H9 (cell line): ENCODE data around the gene SETD4. TPM values are rescaled to one million over a fixed set of nuclear protein-coding genes. Genes with fewer than 3 reads are reported as not detected.

Source experiments
- DNase-seq: peaks from one replicate; pipeline ENCODE4 v3.0.0-alpha.2; 2017
- H2AFZ ChIP-seq: one replicate; pipeline ENCODE4 v1.6.1; 2013; ENCODE audit warnings: mild to moderate bottlenecking, low read length, control low read depth, moderate library complexity
- H2AK5ac ChIP-seq: 2 replicates; pipeline ENCODE4 v1.6.1; 2013; ENCODE audit warnings: low read length, control low read depth, mixed read lengths; ENCODE audit not compliant: insufficient read length
- H2BK120ac ChIP-seq: one replicate; pipeline ENCODE4 v1.6.1; 2013; ENCODE audit warnings: low read depth, mild to moderate bottlenecking, low read length, control low read depth, inconsistent platforms; ENCODE audit not compliant: poor library complexity, severe bottlenecking
- H2BK12ac ChIP-seq: 2 replicates; pipeline ENCODE4 v1.6.1; 2013; ENCODE audit warnings: low read length, control low read depth, mixed read lengths, low read depth; ENCODE audit not compliant: insufficient read length
- H2BK15ac ChIP-seq: 2 replicates; pipeline ENCODE4 v1.6.1; 2013; ENCODE audit warnings: low read depth, low read length, control low read depth
- H2BK20ac ChIP-seq: one replicate; pipeline ENCODE4 v1.6.1; 2013; ENCODE audit warnings: low read depth, mild to moderate bottlenecking, low read length, control low read depth, inconsistent platforms; ENCODE audit not compliant: poor library complexity, severe bottlenecking
- H2BK5ac ChIP-seq: 2 replicates; pipeline ENCODE4 v1.6.1; 2013; ENCODE audit warnings: low read length, control low read depth, mixed read lengths; ENCODE audit not compliant: insufficient read length
- H3K14ac ChIP-seq: 2 replicates; pipeline ENCODE4 v1.6.1; 2013; ENCODE audit warnings: low read length, control low read depth; ENCODE audit not compliant: insufficient read depth
- H3K18ac ChIP-seq: 2 replicates; pipeline ENCODE4 v1.6.1; 2013; ENCODE audit warnings: low read depth, mild to moderate bottlenecking, mixed read lengths, low read length, control low read depth; ENCODE audit not compliant: insufficient read length
- H3K23ac ChIP-seq: 2 replicates; pipeline ENCODE4 v1.6.1; 2013; ENCODE audit warnings: low read length, control low read depth, mixed read lengths, low read depth; ENCODE audit not compliant: insufficient read length
- H3K23me2 ChIP-seq: 2 replicates; pipeline ENCODE4 v1.6.1; 2013; ENCODE audit warnings: low read depth, mild to moderate bottlenecking, mixed read lengths, low read length, control low read depth; ENCODE audit not compliant: insufficient read length, poor library complexity, severe bottlenecking
- H3K27ac ChIP-seq: 2 replicates; pipeline ENCODE4 v1.5.1; 2013; ENCODE audit warnings: low read length, control low read depth, mixed read lengths, low read depth; ENCODE audit not compliant: insufficient read length
- H3K27me3 ChIP-seq: 2 replicates; pipeline ENCODE4 v1.6.1; 2013; ENCODE audit warnings: low read length, control low read depth, inconsistent platforms; ENCODE audit not compliant: insufficient read depth
- H3K4ac ChIP-seq: 2 replicates; pipeline ENCODE4 v1.6.1; 2013; ENCODE audit warnings: low read depth, mild to moderate bottlenecking, control low read depth, inconsistent platforms, low read length, moderate library complexity
- H3K4me1 ChIP-seq: 2 replicates; pipeline ENCODE4 v1.6.1; 2013; ENCODE audit warnings: low read length, control low read depth, inconsistent platforms; ENCODE audit not compliant: insufficient read depth
- H3K4me2 ChIP-seq: 2 replicates; pipeline ENCODE4 v1.6.1; 2013; ENCODE audit warnings: low read length, control low read depth, mixed read lengths; ENCODE audit not compliant: insufficient read length, insufficient read depth
- H3K56ac ChIP-seq: 2 replicates; pipeline ENCODE4 v1.6.1; 2013; ENCODE audit warnings: low read depth, mild to moderate bottlenecking, mixed read lengths, low read length, control low read depth; ENCODE audit not compliant: insufficient read length
- H3K79me1 ChIP-seq: 2 replicates; pipeline ENCODE4 v1.6.1; 2013; ENCODE audit warnings: low read depth, mild to moderate bottlenecking, moderate library complexity, low read length, control low read depth, inconsistent platforms; ENCODE audit not compliant: insufficient read depth, poor library complexity, severe bottlenecking
- H3K79me2 ChIP-seq: 2 replicates; pipeline ENCODE4 v1.6.1; 2013; ENCODE audit warnings: low read length, control low read depth, inconsistent platforms; ENCODE audit not compliant: insufficient read depth
- H3K9ac ChIP-seq: 2 replicates; pipeline ENCODE4 v1.6.1; 2013; ENCODE audit warnings: low read length, control low read depth, mixed read lengths; ENCODE audit not compliant: insufficient read length; ENCODE audit errors: extremely low read depth
- H3K9me3 ChIP-seq: one replicate; pipeline ENCODE4 v1.6.1; 2013; ENCODE audit warnings: low read depth, low read length, inconsistent platforms; ENCODE audit not compliant: control insufficient read depth
- H3T11ph ChIP-seq: one replicate; pipeline ENCODE4 v1.6.1; 2013; ENCODE audit warnings: mild to moderate bottlenecking, low read length, control low read depth, inconsistent platforms
- H4K20me1 ChIP-seq: one replicate; pipeline ENCODE4 v1.6.1; 2013; ENCODE audit not compliant: control insufficient read depth, insufficient read length, insufficient read depth
- H4K5ac ChIP-seq: 2 replicates; pipeline ENCODE4 v1.6.1; 2013; ENCODE audit warnings: low read depth, mild to moderate bottlenecking, mixed read lengths, low read length, control low read depth; ENCODE audit not compliant: insufficient read length
- H4K8ac ChIP-seq: replicated peaks from 2 replicates; pipeline ENCODE4 v1.6.1; 2013; ENCODE audit warnings: low read length, control low read depth, mixed read lengths, low read depth; ENCODE audit not compliant: insufficient read length
- H4K91ac ChIP-seq: 2 replicates; pipeline ENCODE4 v1.6.1; 2013; ENCODE audit warnings: low read depth, mild to moderate bottlenecking, moderate library complexity, mixed read lengths, low read length, control low read depth; ENCODE audit not compliant: insufficient read length
- H3K27ac Mint-ChIP-seq, 3 experiments: 2 replicates in 2 of 3; 3 replicates in 1 of 3; pipeline ENCODE4 v1.8.0; 2020 to 2021; ENCODE audit warnings: mixed read lengths in 3 of 3, mild to moderate bottlenecking in 1 of 3, moderate library complexity in 1 of 3
- H3K27me3 Mint-ChIP-seq: 2 replicates; pipeline ENCODE4 v1.8.0; 2021; ENCODE audit warnings: low read depth, mild to moderate bottlenecking, moderate library complexity, mixed read lengths
- H3K36me3 Mint-ChIP-seq, 3 experiments: 2 replicates in 2 of 3; 3 replicates in 1 of 3; pipeline ENCODE4 v1.8.0; 2020 to 2021; ENCODE audit warnings: low read depth in 3 of 3, mixed read lengths in 3 of 3; ENCODE audit not compliant: insufficient read depth in 1 of 3
- H3K4me1 Mint-ChIP-seq, 2 experiments: 2 replicates each; pipeline ENCODE4 v1.8.0; 2020; ENCODE audit warnings: mixed read lengths in 2 of 2
- H3K4me3 Mint-ChIP-seq, 2 experiments: 2 replicates in 1 of 2; 3 replicates in 1 of 2; pipeline ENCODE4 v1.8.0; 2020 to 2021; ENCODE audit warnings: mild to moderate bottlenecking in 2 of 2, mixed read lengths in 2 of 2, moderate library complexity in 1 of 2
- H3K9me3 Mint-ChIP-seq, 2 experiments: 2 replicates in 1 of 2; 3 replicates in 1 of 2; pipeline ENCODE4 v1.8.0; 2020; ENCODE audit warnings: mild to moderate bottlenecking in 2 of 2, mixed read lengths in 2 of 2, moderate library complexity in 1 of 2
- WGBS: extraction: QIAGEN DNeasy Blood & Tissue Kit; methylation state at CpG from one replicate; pipeline ENCODE4 v1.1.7; 2013; ENCODE audit warnings: missing lambda C conversion rate, low lambda C conversion rate, mixed read lengths; ENCODE audit not compliant: insufficient read length; ENCODE audit errors: extremely low coverage; 5-methylcytosine and 5-hydroxymethylcytosine counted together
- total RNA-seq: library from RNA; stranded (reverse); gene quantifications from 2 replicates; pipeline ENCODE4 v1.2.1, GENCODE V29; 2021
- TF ChIP-seq, protein P1 (sequence below): fragments of 200-600 bp; sonication (generic); conservative IDR thresholded peaks from 3 replicates; pipeline ENCODE4 v1.8.0; 2021; ENCODE audit warnings: antibody characterized with exemption, mild to moderate bottlenecking

Gene SETD4
- total RNA-seq, 1 experiment from 2014 or later, result 52.5 TPM

- Mint-ChIP-seq H3K9me3 (no peaks in the 10 kb centered on the region), H3K27me3 (no peaks in the 10 kb centered on the region; the same call in 1 of the 2 replicates), H3K4me3 (no peak overlapping the region), H3K27ac (no peak overlapping the region), H3K36me3 (peaks cover 5 to 11% (median 6%) of the 10 kb centered on the region in 3 experiments), H3K4me1 (peaks cover 7 to 22% of the 10 kb centered on the region in 2 experiments)
- Histone ChIP-seq H3K27ac (no peak overlapping the region), H3K18ac (no peak overlapping the region), H4K8ac (no peak overlapping the region), H3K14ac (no peak overlapping the region), H3K9ac (no peak overlapping the region), H2AK5ac (no peak overlapping the region), H2BK15ac (no peak overlapping the region), H2BK20ac (no peak overlapping the region), H3K4me2 (no peak overlapping the region), H3K4me1 (no peaks in the 10 kb centered on the region), H3K9me3 (no peaks in the 10 kb centered on the region), H3T11ph (no peak overlapping the region), H4K5ac (no peak overlapping the region), H4K20me1 (no peaks in the 10 kb centered on the region), H2BK5ac (no peak overlapping the region), H3K23ac (no peak overlapping the region), H4K91ac (no peak overlapping the region), H3K23me2 (no peaks in the 10 kb centered on the region), H2BK120ac (no peak overlapping the region), H3K79me2 (no peaks in the 10 kb centered on the region), H3K79me1 (no peaks in the 10 kb centered on the region), H3K56ac (no peak overlapping the region), H3K4ac (no peak overlapping the region), H2BK12ac (no peak overlapping the region), H2AFZ (no peak overlapping the region), H3K27me3 (no peaks in the 10 kb centered on the region; the same call in 1 of the 2 replicates)
- no peak for DNase-seq
- TF ChIP-seq, protein P1, sequence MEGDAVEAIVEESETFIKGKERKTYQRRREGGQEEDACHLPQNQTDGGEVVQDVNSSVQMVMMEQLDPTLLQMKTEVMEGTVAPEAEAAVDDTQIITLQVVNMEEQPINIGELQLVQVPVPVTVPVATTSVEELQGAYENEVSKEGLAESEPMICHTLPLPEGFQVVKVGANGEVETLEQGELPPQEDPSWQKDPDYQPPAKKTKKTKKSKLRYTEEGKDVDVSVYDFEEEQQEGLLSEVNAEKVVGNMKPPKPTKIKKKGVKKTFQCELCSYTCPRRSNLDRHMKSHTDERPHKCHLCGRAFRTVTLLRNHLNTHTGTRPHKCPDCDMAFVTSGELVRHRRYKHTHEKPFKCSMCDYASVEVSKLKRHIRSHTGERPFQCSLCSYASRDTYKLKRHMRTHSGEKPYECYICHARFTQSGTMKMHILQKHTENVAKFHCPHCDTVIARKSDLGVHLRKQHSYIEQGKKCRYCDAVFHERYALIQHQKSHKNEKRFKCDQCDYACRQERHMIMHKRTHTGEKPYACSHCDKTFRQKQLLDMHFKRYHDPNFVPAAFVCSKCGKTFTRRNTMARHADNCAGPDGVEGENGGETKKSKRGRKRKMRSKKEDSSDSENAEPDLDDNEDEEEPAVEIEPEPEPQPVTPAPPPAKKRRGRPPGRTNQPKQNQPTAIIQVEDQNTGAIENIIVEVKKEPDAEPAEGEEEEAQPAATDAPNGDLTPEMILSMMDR, result no peak
- WGBS, result no CpG with 5 or more reads among the region's 8 CpGs
Observed at GRCh38 chr21:36029309-36029708, 31.0 kb downstream of the SETD4 start.
